ENCODE data around the gene KCNQ5. TPM values are rescaled to one million over a fixed set of nuclear protein-coding genes. Genes with fewer than 3 reads are reported as not detected.

The KCNQ5 gene
- total and polyA plus RNA-seq, 2 donors (not counting 1 experiment from before 2014, with no cell fraction given), result 0.74 to 4.6 TPM

DNA sequence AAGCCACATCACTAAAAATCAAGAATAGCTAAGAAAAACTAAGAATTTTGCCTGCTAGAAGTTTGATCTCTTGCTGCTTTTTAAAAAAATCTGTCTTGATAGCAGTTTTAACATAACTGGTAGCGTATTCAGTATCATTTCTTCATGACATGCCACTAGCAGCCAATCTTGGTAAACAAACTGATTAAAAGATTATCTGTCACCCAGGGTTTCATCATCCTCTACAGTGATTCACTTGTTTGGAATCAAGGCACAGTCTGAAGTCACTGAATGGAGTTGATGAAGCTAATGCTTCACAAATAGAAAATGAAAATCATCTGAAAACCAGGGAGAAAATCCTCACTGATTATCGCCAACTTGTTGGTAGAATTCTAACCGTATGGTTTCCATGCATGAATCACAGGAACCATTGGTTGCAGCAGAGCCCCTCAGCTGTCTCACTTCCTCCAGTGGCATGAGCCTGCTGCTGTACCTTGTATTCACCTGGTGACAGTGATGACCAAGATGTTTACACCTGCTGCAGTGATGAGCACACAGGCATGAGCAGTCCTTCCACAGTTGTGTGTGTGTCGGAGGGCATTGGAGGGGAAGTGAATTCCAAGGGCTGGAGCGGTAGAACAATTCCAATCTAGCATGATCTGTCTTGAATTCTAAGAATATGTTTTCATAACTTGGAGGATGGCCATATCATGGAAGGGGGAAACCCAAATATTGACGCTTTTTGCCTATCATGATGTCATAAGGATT, 328.4 kb downstream of the KCNQ5 start:
- Histone ChIP-seq H3K27me3 (ENCODE audit: control insufficient read depth, insufficient read depth, low read length) (no peaks in the 10 kb centered on the region), H3K36me3 (ENCODE audit: control insufficient read depth, insufficient read depth, low read length) (no peaks in the 10 kb centered on the region), H2AFZ (ENCODE audit: low read length) (peak overlapping the region; percentile 30), H3K79me2 (ENCODE audit: control insufficient read depth, insufficient read depth, low read length) (no peaks in the 10 kb centered on the region), H3K9ac (ENCODE audit: insufficient read depth, low read length) (no peak overlapping the region), H3K4me1 (ENCODE audit: control insufficient read depth, extremely low read depth, insufficient read depth, low read length) (peaks cover 6% of the 10 kb centered on the region), H3K4me3 (replicated peaks in 1 of 4; ENCODE audit: control extremely low read depth in 1 of 4, insufficient read depth in 1 of 4, low read depth in 3 of 4, low read length in 4 of 4) (peak overlapping the region; percentile 7 to 37 (median 19)), H3K9me3 (ENCODE audit: control insufficient read depth, insufficient read depth, low read depth, low read length) (no peaks in the 10 kb centered on the region), H3K4me2 (ENCODE audit: extremely low read depth, insufficient read depth, low read length) (peak overlapping the region; percentile 84), H4K20me1 (ENCODE audit: control insufficient read depth, extremely low read depth, insufficient read depth, low read length) (no peaks in the 10 kb centered on the region), H3K27ac (ENCODE audit: insufficient read depth, low read length) (peak overlapping the region; percentile 66)
- peak; percentile 85 to 93 for DNase-seq (ENCODE audit: low read depth in 2 of 2)
- TF ChIP-seq CTCF (conservative IDR thresholded peaks at IDR 0.05 in 1 of 2, IDR thresholded peaks at IDR 0.05 in 1 of 2; ENCODE audit: low read depth in 1 of 2, low read length in 2 of 2) (no peak), EZH2 (IDR thresholded peaks at IDR 0.05; ENCODE audit: low read length, missing control alignments) (no peak)

GRCh38 chr6:72952808-72953630, 331.2 kb downstream of the KCNQ5 start:
- Histone ChIP-seq H3K4me2 (ENCODE audit: extremely low read depth, insufficient read depth, low read length) (no peak overlapping the region), H3K79me2 (ENCODE audit: control insufficient read depth, insufficient read depth, low read length) (no peaks in the 10 kb centered on the region), H3K4me1 (ENCODE audit: control insufficient read depth, extremely low read depth, insufficient read depth, low read length) (peaks cover 6% of the 10 kb centered on the region), H3K27ac (ENCODE audit: insufficient read depth, low read length) (no peak overlapping the region), H3K36me3 (ENCODE audit: control insufficient read depth, insufficient read depth, low read length) (no peaks in the 10 kb centered on the region), H3K9me3 (ENCODE audit: control insufficient read depth, insufficient read depth, low read depth, low read length) (no peaks in the 10 kb centered on the region), H3K9ac (ENCODE audit: insufficient read depth, low read length) (no peak overlapping the region), H2AFZ (ENCODE audit: low read length) (no peak overlapping the region), H4K20me1 (ENCODE audit: control insufficient read depth, extremely low read depth, insufficient read depth, low read length) (no peaks in the 10 kb centered on the region), H3K27me3 (ENCODE audit: control insufficient read depth, insufficient read depth, low read length) (no peaks in the 10 kb centered on the region), H3K4me3 (replicated peaks in 1 of 4; ENCODE audit: control extremely low read depth in 1 of 4, insufficient read depth in 1 of 4, low read depth in 3 of 4, low read length in 4 of 4) (no peak overlapping the region)
- peak; percentile 6 to 88 for DNase-seq (ENCODE audit: low read depth in 2 of 2)
- TF ChIP-seq EZH2 (IDR thresholded peaks at IDR 0.05; ENCODE audit: low read length, missing control alignments) (no peak), CTCF (conservative IDR thresholded peaks at IDR 0.05 in 1 of 2, IDR thresholded peaks at IDR 0.05 in 1 of 2; ENCODE audit: low read depth in 1 of 2, low read length in 2 of 2) (no peak)

GRCh38 chr6:72953971-72954381, 332.1 kb downstream of the KCNQ5 start:
- DNase-seq (ENCODE audit: low read depth in 2 of 2), result peak; percentile 43 to 82
- Histone ChIP-seq H4K20me1 (ENCODE audit: control insufficient read depth, extremely low read depth, insufficient read depth, low read length) (no peaks in the 10 kb centered on the region), H3K4me2 (ENCODE audit: extremely low read depth, insufficient read depth, low read length) (peak overlapping the region; percentile 46), H2AFZ (ENCODE audit: low read length) (no peak overlapping the region), H3K79me2 (ENCODE audit: control insufficient read depth, insufficient read depth, low read length) (no peaks in the 10 kb centered on the region), H3K27ac (ENCODE audit: insufficient read depth, low read length) (no peak overlapping the region), H3K9ac (ENCODE audit: insufficient read depth, low read length) (no peak overlapping the region), H3K4me3 (replicated peaks in 1 of 4; ENCODE audit: control extremely low read depth in 1 of 4, insufficient read depth in 1 of 4, low read depth in 3 of 4, low read length in 4 of 4) (no peak overlapping the region), H3K27me3 (ENCODE audit: control insufficient read depth, insufficient read depth, low read length) (no peaks in the 10 kb centered on the region), H3K9me3 (ENCODE audit: control insufficient read depth, insufficient read depth, low read depth, low read length) (no peaks in the 10 kb centered on the region), H3K4me1 (ENCODE audit: control insufficient read depth, extremely low read depth, insufficient read depth, low read length) (peaks cover 6% of the 10 kb centered on the region), H3K36me3 (ENCODE audit: control insufficient read depth, insufficient read depth, low read length) (no peaks in the 10 kb centered on the region)
- no peak for TF ChIP-seq CTCF (conservative IDR thresholded peaks at IDR 0.05 in 1 of 2, IDR thresholded peaks at IDR 0.05 in 1 of 2; ENCODE audit: low read depth in 1 of 2, low read length in 2 of 2)
- no peak for TF ChIP-seq EZH2 (IDR thresholded peaks at IDR 0.05; ENCODE audit: low read length, missing control alignments)
